Uterus (tissue), 2 donors: ENCODE data around the gene CCT5.

Experiments used
- CTCF ChIP-seq, 4 experiments: fragments of 200-600 bp in 2 of 4; fragments of 450-650 bp in 2 of 4; sonication (generic) in 2 of 4; IDR thresholded peaks; one replicate each; pipeline ENCODE4 v1.5.1; 2016 to 2019; ENCODE audit warnings: antibody characterized with exemption in 4 of 4, mild to moderate bottlenecking in 2 of 4, moderate library complexity in 1 of 4
- POLR2A ChIP-seq, 2 donors: fragments of 450-650 bp; IDR thresholded peaks; one replicate each; pipeline ENCODE4 v1.6.1; 2016; ENCODE audit warnings: antibody characterized with exemption in 2 of 2, mild to moderate bottlenecking in 1 of 2, moderate library complexity in 1 of 2

- TF ChIP-seq CTCF (IDR thresholded peaks at IDR 0.05) (no peak), POLR2A (IDR thresholded peaks at IDR 0.05) (no peak)
Measured at GRCh38 chr5:10276691-10277090, 26.6 kb downstream of the CCT5 start.
